ENCODE data around the gene PGK2.

PGK2 gene

GRCh38 chr6:49736017-49736508, 51.0 kb downstream of the PGK2 start:
- DNase-seq (ENCODE audit: low read depth): no peak

Data from activated T-helper 1 cell treated with Interleukin-2 at 50 U/mL for 16 hours (primary cell).